ENCODE results near the gene SCAF4. TPM values are rescaled to one million over a fixed set of nuclear protein-coding genes. Genes with fewer than 3 reads are reported as not detected.

SCAF4 gene
- total and polyA plus RNA-seq, 8 donors = 23.9 to 44.1 (median 41.5) TPM

GRCh38 chr21:31727181-31727580 lies 4.7 kb downstream of the SCAF4 start:
- peaks cover 14 to 78% of the 10 kb centered on the region in 2 donors for H3K4me1 ChIP-seq
- TF ChIP-seq CTCF (IDR thresholded peaks at IDR 0.05) = no peak
- ATAC-seq = no peak

GRCh38 chr21:31726407-31726806 lies 5.5 kb downstream of the SCAF4 start:
- ATAC-seq = no peak
- Histone ChIP-seq H3K27ac (no peak overlapping the region), H3K27me3 (no peaks in the 10 kb centered on the region), H3K4me1 (peaks cover 14 to 85% of the 10 kb centered on the region in 2 donors), H3K4me3 (no peak overlapping the region), H3K9me3 (no peaks in the 10 kb centered on the region), H3K36me3 (peaks cover 0 to 7% of the 10 kb centered on the region in 2 donors)
- DNase-seq = no peak
- TF ChIP-seq CTCF (IDR thresholded peaks at IDR 0.05) = no peak
- intact Hi-C loops (cut with DNase I) = no loop called here

More at GRCh38 chr21:31727181-31727580, 4.7 kb downstream of the SCAF4 start:
- H3K27ac ChIP-seq = no peak overlapping the region
- no peaks in the 10 kb centered on the region for H3K27me3 ChIP-seq
- DNase-seq = no peak
- H3K36me3 ChIP-seq = peaks cover 0 to 7% of the 10 kb centered on the region in 2 donors
- H3K9me3 ChIP-seq = no peaks in the 10 kb centered on the region
- intact Hi-C loops (cut with DNase I) = no loop called here
- no peak overlapping the region for H3K4me3 ChIP-seq

DNA sequence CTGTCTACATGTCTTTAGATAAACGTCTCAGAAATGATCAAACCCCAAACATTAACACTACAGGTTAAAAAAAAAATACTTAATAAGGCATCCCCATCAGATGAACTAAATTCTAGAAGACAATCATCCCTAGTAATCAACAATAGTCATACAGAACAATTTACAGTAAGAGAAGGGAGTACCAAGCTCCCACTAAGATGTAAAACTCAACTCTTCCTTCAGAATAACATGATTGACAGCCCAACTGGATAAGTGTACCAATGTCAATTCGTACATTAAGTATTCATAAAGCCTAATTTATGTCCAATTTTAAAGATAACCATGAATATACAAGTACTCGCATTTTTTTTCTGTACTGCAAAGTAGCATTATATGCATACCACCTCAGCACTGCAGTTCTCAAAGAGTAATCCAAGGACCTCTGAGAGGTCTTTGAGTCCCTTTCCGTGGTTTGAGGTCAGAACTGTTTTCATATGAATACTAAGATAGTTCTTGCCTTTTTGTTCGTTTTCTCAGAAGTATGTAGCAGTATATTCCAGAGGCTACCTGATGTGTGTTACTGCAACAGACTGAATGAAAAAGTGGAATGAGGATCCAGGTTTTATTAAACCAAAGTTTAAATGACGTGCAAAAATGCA lies 6.6 kb downstream of the SCAF4 start:
- intact Hi-C loops (cut with DNase I) = no loop called here
- no peaks in the 10 kb centered on the region for H3K9me3 ChIP-seq
- no peak overlapping the region for H3K27ac ChIP-seq
- ATAC-seq (no peak), DNase-seq (no peak)
- H3K36me3 ChIP-seq = peaks cover 0 to 7% of the 10 kb centered on the region in 2 donors
- H3K27me3 ChIP-seq = no peaks in the 10 kb centered on the region
- TF ChIP-seq CTCF (IDR thresholded peaks at IDR 0.05) = no peak
- H3K4me3 ChIP-seq = no peak overlapping the region
- peaks cover 10 to 89% of the 10 kb centered on the region in 2 donors for H3K4me1 ChIP-seq

DNA sequence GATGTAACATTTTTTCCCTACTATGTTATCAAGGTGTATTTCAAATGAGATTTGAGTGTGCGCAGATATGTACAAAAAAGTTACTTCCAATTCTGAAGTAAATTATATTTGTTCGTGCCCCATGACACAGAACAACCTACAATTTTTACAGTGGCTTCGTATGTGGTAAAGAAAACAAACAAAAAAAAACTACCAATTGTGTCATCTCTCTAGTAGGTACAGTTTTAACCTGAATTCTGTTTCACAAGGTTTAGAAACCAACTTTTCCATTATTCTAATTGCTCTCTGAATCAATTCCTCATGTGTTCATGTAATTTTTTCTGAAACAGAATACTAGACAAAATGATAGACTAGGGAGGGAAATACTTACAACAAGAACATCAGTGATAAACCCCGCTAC lies 7.4 kb downstream of the SCAF4 start:
- DNase-seq (no peak), ATAC-seq (no peak)
- Histone ChIP-seq H3K36me3 (peaks cover 0 to 7% of the 10 kb centered on the region in 2 donors), H3K27ac (no peak overlapping the region), H3K4me1 (peaks cover 2 to 82% of the 10 kb centered on the region in 2 donors), H3K27me3 (no peaks in the 10 kb centered on the region), H3K9me3 (no peaks in the 10 kb centered on the region), H3K4me3 (no peak overlapping the region)
- intact Hi-C loops (cut with DNase I) = no loop called here
- no peak for TF ChIP-seq CTCF (IDR thresholded peaks at IDR 0.05)

DNA sequence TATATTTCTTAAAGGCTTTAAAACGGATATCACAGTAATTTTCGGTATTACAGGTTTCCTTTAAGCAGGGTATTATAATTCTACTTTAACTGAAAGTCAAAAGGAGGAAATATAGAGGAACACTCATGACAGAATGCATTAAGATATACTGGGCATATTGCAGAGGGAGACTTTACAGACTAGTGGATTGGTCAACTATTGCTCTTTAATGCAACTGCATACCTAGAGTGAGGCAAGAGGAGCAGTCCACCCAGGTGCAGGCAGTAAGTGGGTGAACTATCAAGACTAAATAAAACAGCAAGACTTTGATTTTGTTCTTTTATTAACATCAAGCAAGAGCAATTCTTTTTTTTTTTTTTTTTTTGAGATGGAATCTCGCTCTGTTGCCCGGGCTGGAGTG lies 10.5 kb downstream of the SCAF4 start:
- Histone ChIP-seq H3K4me1 (peaks cover 0 to 60% of the 10 kb centered on the region in 2 donors), H3K9me3 (no peaks in the 10 kb centered on the region), H3K27me3 (no peaks in the 10 kb centered on the region), H3K27ac (no peak overlapping the region), H3K36me3 (no peaks in the 10 kb centered on the region), H3K4me3 (no peak overlapping the region)
- ATAC-seq (no peak), DNase-seq (no peak)
- intact Hi-C loops (cut with DNase I) = no loop called here
- no peak for TF ChIP-seq CTCF (IDR thresholded peaks at IDR 0.05)
